SIG-M5 treated with dmso at 0.1 percent for 504 hours (cell line): ENCODE results near the gene NKX6-2.

Source experiments
- DNase-seq: peaks from one replicate; lab custom pipeline; 2025; ENCODE audit not compliant: unreplicated experiment; lab: John Stamatoyannopoulos, UW

The NKX6-2 gene

DNA sequence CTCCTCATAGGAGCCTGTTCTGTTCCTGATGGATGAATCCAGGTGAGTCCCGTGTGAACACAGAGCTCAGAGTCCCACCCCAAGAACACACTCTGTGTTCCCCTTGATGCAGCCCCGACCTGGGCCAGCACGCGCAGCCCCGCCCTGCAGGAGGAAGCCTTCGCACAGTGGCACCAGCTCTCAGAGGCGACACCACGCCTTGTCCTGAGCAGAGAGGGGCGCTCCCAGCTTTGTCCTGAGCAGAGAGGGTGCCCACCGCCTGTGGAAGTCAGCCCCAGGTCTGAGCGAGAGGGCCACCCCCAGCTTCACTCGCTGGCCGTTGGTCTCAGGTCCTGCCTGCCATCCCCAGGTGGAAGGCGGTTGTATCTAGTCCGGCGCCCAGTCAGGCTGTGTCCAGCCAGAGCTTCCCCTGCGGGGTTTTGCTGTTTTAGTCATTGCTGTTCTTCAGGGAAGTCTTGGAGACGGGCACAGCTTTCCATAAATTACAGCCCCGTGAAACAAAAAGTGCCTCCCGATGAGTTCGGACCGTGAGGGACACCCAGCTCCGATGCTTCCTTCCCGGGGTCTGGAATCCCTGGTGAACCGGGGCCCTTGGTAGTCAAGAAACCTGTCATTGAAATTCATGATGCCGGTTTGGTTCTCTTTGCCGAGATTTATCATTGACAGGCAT lies 43.6 kb downstream of the NKX6-2 start:
- DNase-seq, result no peak

DNA sequence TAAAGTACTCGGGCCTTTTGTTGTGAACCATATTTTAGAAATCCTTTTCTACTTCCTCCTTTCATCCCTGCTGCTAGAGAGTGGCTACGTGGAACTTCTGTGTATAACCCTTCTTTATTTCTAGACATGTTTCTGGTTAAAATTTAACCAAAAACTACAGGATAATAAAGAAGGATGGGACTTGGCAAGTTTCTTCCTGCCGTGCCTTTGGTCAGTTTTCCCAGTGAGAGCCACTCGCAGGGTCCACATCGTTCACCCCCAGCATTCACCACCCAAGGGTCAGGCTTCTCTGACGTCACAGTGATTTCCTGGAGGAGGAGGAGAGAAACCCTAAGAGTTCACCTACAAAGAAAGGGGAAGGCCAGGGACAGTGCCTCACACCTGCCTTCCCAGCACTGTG lies 45.4 kb downstream of the NKX6-2 start:
- no peak for DNase-seq

DNA sequence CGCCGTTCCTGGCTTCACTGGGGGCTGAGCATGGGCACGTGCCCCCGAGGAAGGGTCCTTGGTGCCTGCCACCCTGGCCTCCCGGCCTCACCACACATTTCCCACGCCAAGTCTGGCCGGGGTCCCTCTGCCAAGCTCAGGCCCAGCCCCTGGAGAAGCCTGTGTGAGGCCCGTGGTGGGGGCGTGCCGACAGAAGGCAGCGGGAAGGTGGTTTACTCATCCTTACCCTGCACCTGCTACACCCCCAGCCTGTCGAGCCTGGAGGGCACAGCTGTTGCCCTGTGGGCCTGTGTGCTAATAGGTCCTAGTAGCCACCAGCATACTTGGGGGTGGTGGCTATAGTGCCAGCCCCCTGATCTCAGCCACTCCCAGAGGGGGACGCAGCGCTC lies 46.7 kb downstream of the NKX6-2 start:
- no peak for DNase-seq

DNA sequence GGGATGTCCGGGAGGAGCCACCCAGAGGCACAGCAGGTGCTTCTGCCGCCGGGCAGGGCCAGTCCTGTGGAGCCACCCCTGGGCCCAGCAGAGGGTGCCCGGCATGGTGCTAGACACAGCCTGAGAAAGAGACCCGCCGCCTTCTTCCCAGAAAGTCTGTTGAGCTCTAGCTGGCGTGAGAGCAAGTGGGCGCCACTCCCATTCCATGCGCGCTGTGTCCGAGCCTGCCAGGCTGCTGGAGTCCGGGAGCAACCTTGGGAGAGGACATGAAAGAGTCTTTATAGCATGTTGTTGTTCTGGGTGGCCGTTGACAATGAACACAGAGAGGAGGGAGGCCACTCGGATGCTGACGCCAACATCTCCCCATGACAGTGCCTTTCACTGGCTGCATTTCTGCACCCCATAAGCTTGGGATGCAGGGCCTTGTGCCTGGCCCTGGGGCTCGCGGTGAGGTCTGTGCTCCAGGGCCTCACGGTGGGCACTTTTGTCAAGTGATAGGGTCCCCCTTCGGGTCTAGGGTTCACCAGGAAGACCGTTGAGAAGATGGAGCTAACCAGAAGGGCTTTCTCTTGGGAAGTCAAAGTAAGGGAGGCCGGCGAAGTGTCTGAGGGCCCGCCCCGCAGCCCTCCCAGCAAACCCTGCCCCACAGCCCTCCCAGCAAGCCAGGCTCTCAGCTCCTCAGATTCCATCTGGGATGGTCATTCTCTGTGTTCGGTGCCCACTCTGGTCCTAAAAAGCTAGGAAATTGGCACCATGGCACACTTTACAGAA lies 47.3 kb downstream of the NKX6-2 start:
- no peak for DNase-seq

DNA sequence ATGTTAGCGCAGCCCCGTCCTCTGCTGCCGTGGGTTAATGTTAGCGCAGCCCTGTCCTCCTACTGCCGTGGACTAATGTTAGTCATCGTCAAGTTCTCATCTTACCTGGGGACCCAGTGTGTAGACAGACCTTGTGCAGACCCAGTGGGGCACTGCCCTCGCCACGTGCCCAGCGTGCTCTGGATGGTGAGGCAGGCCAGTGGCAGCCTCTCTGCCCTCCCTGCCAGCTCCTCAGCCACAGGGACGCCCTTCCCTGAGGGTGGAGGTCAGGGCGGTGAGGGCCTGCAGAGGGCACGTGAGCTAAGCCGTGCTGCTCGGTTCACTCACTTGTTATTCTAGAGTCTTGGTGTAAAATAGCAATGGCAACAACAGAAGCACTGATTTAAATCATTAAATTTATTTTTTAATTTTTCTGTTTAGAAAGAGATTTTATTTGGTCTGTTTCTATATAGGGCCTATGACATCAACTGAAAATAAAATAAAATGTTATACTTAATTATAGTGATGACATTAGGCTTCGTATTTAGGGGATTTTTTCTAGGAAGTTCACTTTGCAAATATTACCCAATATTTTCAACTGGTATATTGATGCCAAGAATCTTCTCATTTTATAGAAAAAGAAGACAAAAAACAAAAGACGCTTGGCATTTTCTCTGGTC lies 48.4 kb downstream of the NKX6-2 start:
- no peak for DNase-seq

DNA sequence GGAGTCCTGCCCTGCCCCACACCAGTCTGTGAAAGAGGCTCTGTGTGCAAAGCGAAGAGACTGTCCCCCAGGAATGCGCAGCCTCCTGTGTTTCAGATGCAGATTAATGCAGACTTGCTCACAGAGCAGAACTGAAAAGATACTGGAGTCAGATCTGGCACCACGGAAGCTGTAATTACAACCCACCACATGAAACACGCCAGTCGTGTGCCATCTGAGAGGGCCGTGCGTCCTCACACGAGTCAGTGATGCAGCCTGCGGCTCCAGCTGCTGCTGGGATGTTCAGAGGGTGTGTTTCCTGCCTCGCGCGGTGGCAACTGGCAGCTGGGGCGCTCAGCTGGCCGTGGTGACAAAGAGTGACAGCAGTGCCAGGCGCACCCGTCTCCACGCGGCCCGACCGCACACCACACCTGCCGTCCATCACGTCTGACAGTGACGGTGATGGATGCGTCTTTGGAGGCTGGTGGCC lies 50.0 kb downstream of the NKX6-2 start:
- DNase-seq, result no peak

DNA sequence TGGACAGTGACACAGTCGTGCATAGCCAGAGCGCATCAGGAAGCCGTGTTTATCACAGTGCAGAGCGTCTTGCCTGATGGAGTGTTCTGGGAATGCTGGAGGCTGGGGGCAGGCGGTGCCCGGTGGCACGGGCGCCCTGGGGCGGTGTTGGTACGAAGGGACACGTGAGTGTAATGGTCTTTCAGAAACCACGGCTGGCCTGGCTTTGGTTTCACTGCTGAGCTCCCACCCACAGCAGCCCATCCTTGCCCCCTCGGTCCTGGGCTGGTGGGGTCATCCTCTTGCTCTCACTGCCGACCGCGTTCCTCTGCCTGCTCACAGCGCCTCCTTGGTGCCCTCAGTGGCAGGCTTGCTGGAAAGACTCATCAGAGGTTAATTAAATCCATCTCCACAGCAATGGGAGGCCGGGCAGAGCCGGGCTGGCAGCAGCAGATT lies 50.6 kb downstream of the NKX6-2 start:
- DNase-seq, result no peak

DNA sequence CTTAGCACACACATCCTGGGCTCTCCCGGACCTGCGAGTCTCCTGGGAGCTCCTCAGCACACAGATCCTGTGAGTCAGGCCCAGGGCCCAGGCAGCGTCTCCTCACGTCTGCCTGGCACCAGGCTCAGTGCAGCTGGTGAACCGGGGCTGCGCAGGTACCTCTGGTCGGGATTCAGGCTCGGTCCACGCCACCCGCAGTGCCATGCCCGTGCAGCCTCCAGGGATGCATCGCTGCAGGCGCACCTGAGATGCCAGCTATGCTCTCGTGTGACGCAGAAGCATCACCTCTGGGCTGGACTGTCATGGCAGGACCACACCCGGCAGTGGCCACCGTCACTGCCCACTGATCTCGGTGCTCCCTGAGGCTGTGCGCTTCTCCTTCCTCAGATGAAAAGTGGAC lies 52.0 kb downstream of the NKX6-2 start:
- no peak for DNase-seq
